Stimulated activated CD8-positive, alpha-beta memory T cell treated with anti-CD3 and anti-CD28 coated beads, Interleukin-12 subunit alpha, Interleukin-12 subunit beta, amount 100 ng/mL, for 4 hours (primary cell): ENCODE data around the gene CD164.
"Not testable (repeated sequence)": the region's sequence is repeated elsewhere in the genome, so short reads cannot be mapped to it uniquely, and the experiment has no call there.

Source experiments
- DNase-seq: peaks from one replicate; pipeline ENCODE4 v3.0.0-alpha.2; 2020; ENCODE audit warnings: low read depth

Gene CD164

DNA sequence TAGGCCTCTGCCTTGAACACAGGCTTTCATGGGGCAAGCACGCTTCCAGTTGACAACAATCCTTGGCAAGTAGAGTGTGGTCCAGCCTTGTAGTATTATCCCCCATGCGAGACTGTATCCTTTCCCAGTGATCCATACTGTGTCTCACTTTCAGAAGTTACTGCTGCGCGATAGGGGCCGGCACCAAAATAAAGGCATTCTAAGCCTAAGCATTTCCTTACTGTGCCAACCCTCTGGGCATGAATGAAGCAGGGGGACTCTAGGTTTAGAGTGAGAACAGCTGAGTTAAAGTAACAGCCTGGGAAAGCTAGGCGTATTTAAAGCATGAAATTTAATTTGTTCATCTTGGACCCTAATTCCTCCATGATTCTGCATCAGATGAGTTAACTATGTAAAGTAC, 39.4 kb downstream of the CD164 start:
- DNase-seq, result no peak

DNA sequence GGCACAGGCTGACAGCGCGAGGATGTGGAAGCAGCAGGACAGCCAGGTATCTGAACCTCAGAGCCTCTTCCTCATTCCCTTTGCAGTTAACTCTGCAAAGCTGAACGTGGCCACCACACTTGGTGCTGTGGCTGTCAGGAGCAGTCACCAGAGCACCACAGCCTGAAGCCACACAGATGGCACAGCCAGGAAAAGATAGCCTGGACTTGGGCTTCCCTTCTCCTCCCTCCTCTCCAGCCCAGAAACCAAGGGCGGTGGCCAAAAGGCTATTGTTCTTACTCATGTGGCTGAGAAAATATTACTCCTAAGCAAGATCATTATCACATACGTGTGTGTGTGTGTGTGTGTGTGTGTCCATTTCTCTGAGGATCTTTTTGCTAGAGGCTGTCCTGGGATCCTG, 39.8 kb downstream of the CD164 start:
- DNase-seq, result no peak

DNA sequence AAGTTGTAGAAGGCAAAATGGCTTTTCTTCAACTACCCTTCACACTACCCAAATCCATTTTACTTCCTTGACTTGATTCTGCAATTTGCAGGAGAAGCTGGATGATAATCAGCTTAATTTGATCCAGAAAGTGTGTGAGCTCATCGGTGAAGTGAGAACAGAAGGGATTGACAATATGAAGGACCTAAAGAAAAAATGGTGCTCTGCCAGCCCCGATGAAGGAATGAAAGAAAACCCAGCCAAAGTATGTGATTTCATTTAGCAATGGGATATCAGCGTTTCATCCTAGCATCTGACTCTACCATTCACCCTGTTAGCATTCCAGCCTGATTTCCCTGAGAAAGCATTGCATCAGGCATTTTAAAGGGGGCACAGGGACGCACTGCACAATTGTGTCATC, 41.5 kb downstream of the CD164 start:
- DNase-seq, result no peak

GRCh38 chr6:109339906-109340678, 42.2 kb downstream of the CD164 start:
- DNase-seq, result no peak

DNA sequence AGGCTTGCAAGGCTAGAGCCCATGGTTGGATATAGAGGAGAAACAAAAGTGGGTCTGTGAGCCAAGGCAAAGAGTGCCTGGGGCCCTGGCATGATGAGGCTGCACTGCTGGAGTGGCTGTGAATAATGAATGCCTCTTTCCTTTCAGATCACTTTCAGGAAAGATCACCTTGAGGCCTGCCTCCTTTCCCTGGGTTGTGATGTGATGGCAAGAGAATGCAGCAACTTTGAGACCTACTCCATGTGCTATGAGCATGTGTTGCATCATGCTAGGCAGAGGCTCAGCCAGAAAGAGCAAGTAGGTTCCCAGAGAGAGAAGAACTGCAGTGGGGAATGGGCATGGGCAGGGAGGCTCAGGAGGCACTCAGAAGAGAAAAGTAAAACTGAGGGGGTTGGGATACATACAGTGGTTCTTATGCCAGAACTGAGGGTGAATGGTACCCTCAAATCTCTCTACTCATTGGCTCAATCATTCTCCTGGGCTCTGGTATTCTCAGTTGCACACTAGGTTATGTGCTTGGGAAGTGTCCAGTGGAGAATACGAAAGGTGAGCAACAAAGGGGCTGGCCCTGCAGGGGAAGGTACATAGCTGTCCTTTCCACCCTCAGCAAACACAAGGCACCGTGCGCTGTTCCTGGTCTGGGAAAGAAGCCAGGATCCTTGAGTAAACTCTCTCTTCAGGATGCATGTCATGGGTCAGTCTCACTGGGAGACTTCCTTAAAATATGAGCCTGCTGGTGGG, 45.9 kb downstream of the CD164 start:
- DNase-seq, result no peak

- DNase-seq, result not testable (repeated sequence)
These were observed 48.4 kb downstream of the CD164 start for GRCh38 chr6:109333870-109334269.

DNA sequence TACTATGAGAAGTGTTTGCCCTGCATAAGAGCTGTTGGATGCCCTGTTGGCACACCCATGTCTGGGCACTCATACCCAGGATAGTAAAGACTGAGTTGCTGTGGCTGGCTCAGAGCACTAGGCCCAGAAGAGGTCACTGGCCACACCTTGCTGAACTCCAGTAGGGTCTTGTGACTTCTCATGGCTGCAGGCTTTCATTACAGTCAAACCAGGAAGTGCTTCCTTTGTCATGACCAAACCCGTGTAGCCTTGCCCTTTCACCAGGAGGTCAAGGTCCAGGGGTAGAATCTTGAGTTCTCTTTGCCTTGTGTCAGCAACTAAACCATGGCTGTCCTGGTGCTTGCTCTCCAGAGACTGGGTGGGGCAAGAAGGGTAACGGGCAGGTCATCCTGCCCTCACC, 49.5 kb downstream of the CD164 start:
- no peak for DNase-seq

DNA sequence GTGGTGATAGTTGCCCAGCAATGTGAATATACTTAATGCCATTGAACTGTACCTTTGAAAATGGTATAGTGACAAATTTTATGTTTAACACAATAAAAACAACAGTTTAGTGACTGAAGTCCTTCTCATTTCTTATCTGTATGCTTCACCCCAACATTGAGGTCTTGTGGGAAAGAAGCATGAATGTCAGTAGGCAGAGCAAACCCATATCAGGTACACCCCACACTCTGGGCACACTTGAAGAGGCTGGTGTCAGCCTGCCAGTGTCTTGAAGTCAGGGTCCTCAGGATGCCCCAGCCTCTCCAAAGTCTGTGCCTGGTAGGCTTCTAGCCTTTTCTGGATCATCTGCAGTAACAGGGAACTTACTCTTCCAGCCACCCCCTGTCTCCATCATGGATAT, 51.2 kb downstream of the CD164 start:
- no peak for DNase-seq

GRCh38 chr6:109330263-109330662, 52.0 kb downstream of the CD164 start:
- no peak for DNase-seq

GRCh38 chr6:109328629-109329028, 53.6 kb downstream of the CD164 start:
- no peak for DNase-seq

- DNase-seq, result no peak
These were observed 54.3 kb downstream of the CD164 start for GRCh38 chr6:109327959-109328358.

DNA sequence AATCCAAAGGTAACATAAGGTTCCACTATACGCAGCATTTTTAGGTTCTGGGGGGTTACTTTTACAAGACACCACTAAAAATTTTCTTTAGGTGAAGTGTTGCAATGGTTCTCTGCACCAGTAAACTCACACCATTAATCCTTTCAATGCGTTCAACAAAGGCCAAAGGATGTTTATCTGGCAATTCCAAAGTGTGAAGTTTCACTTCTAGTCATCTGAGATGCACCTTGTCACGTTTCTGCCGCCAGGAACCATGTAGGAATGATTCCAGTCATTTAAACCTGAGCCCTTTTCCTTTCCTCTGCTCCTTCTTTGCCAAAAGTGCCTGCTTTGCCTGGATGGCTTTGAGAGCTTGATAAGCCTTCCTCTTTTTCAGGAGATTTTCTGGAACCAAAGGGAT, 54.8 kb downstream of the CD164 start:
- no peak for DNase-seq

DNA sequence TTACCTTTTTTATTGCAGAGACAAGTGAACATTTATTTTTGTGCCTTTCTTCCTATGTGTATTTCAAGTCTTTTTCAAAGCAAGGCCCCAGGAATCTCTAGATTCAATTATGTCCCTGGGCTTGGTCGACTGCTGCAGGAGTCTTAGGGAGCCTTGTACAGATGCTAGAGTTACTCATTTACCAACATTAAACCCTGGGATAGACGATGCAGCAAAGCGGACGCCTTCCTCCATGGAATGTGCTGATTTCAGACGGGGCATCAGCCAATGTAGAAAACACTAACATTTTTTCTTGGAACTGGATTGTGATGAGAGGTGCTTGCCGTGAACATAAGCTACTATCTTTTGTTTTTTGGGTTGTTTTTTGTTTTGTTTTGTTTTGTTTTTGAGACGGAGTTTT, 55.9 kb downstream of the CD164 start:
- DNase-seq, result no peak

DNA sequence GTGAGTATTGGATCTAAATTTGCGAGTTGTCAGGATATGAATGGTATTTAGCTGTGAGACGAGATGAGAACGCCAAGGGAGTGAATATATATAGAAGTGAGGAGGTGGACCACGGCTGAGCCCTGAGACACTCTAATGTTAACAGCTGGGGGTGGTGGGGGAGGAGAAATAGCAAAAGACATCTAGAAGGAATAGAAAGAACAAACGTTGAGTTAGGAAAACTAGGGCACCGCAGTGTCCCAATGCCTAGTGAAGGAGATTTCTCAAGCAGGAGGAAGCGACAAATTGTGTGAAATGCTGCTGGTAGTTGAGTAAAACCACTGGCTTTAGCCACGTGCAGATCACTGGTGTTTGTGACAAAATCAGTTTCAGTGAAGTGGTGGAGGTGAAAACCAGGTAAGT, 56.9 kb downstream of the CD164 start:
- DNase-seq, result no peak

GRCh38 chr6:109323241-109323640, 59.0 kb downstream of the CD164 start:
- no peak for DNase-seq

DNA sequence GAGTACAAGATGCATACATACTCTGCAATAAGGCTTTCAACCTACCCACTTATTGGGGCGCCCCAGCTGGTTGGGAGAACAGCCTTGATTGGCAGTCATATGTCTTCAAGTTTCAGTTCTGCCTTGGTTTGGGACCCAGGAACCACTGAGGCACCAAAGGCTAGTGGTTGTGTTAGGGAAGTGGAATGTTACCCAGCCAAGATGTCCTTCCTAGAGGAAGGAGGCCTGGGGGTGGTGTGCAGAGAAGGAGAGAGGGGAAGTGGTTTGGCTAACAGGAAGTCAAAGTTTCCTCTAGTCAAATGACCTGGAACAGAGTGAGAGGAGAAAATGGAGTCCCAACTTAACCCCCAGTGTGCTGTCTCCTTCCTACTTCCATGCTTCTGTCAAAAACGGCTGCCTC, 59.4 kb downstream of the CD164 start:
- DNase-seq, result no peak

- DNase-seq, result no peak
These were observed 60.5 kb downstream of the CD164 start for GRCh38 chr6:109321752-109322151.

DNA sequence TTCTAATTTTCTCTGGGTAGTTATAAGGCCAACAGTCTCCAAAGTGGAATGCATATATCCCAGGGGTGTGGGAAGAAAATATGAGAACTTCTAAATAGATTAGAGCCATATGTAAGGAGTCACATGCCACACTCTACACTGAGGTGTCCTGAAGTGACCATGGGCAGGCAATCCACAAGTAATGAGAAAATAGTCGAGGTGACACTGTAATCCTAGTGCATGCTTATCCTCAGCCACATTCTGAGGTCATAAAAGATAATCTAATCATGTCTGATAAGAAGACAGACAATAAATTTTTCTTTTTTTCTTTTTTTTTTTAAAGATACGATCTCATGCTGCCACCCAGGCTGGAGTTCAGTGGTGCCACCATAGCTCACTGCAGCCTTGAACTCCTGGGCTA, 62.2 kb downstream of the CD164 start:
- no peak for DNase-seq

DNA sequence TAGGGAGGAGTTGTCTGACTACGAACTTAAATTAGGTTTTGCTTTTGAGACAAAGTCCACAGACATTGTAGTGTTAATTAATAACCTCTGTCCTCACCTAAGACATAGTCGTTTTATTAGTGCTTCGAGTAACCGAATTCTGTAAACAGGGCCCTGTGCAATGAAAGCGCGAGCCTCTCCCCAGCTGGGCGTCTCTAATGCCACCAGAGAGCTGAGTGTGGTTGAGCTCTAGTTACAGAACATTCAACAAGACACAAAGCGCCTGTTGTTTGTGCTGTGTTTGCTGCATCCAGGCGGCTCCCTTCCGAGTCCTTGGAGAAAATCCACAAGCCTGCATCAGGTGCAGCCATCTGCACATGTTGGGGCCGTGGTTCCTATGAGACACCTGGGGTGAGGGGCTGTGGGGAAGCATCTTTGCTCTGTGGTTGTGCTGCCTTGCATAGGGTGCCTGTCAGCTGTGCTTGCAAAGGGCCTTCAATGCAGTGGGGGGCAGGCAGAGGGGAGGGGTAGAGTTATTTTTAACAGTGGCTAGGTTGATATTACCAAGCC, 63.9 kb downstream of the CD164 start:
- no peak for DNase-seq

DNA sequence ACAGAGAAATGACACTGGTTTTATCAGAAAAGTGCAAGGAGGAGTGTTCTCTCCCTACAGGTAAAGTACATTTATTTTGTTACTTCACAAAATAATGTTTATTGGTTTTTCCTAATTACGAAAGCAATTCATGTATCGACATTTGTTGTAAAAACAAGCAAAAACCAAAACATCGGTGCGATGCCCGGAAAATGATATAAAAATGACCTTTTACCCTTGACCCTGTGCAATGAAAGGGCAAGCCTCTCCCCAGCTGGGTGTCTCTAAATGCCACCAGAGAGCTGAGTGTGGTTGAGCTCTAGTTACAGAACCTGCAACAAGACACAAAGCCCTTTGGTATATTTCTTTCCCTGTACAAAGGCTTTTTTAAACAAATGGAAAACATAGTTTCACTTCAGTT, 65.4 kb downstream of the CD164 start:
- no peak for DNase-seq
